SK-N-SH (cell line): ENCODE measurements around the gene NLRC5. TPM values are rescaled to one million over a fixed set of nuclear protein-coding genes. Genes with fewer than 3 reads are reported as not detected.

Experiments used
- CTCF ChIA-PET: fragments of 300-600, 350-600 bp; formaldehyde crosslinking; extraction: SDS; loops from one replicate; lab custom pipeline; 2021; lab: Yijun Ruan, JAX
- POLR2A ChIA-PET: fragments of 350-600 bp; sonication (Branson Sonifier 250); formaldehyde crosslinking; extraction: SDS; loops from one replicate; lab custom pipeline; 2020; ENCODE audit warnings: antibody characterized with exemption, inconsistent platforms; lab: Yijun Ruan, JAX
- DNase-seq: peaks from one replicate; pipeline ENCODE4 v3.0.0; 2012
- H2AFZ ChIP-seq: fragments of 200-600 bp; sonication (generic); 2 replicates; pipeline ENCODE4 v1.8.1; 2016; ENCODE audit warnings: antibody characterized with exemption, mild to moderate bottlenecking, low read depth
- H3F3A ChIP-seq: fragments of 200-600 bp; sonication (generic); replicated peaks from 2 replicates; pipeline ENCODE3; 2016; ENCODE audit warnings: antibody characterized with exemption, mild to moderate bottlenecking; ENCODE audit not compliant: insufficient read depth
- H3K27ac ChIP-seq, 2 experiments: fragments of 200-500 bp in 1 of 2; fragments of 200-600 bp in 1 of 2; sonication (Bioruptor generic) in 1 of 2; sonication (generic), shearing (Covaris generic) in 1 of 2; 2 replicates each; pipeline versions ENCODE4 v1.5.1 to v1.6.1; 2014 to 2016; ENCODE audit warnings: low read depth in 2 of 2, inconsistent platforms in 1 of 2, low read length in 1 of 2, mild to moderate bottlenecking in 1 of 2, mixed read lengths in 1 of 2
- H3K27me3 ChIP-seq: fragments of 200-600 bp; sonication (generic), shearing (Covaris generic); 2 replicates; pipeline ENCODE4 v1.6.1; 2016; ENCODE audit warnings: mixed run types; ENCODE audit not compliant: insufficient read depth
- H3K36me3 ChIP-seq, 2 experiments: fragments of 200-500 bp in 1 of 2; fragments of 200-600 bp in 1 of 2; sonication (Bioruptor generic) in 1 of 2; sonication (generic) in 1 of 2; replicated peaks in 1 of 2; 2 replicates each; pipeline versions ENCODE3 to v1.5.1; 2014 to 2016; ENCODE audit warnings: low read length in 1 of 2, mild to moderate bottlenecking in 1 of 2; ENCODE audit not compliant: insufficient read depth in 2 of 2, control insufficient read depth in 1 of 2
- H3K4me1 ChIP-seq, 2 experiments: fragments of 200-500 bp in 1 of 2; fragments of 200-600 bp in 1 of 2; sonication (Bioruptor generic) in 1 of 2; sonication (generic), shearing (Covaris generic) in 1 of 2; 2 replicates each; pipeline versions ENCODE4 v1.5.1 to v1.6.1; 2014 to 2016; ENCODE audit warnings: low read depth in 1 of 2, low read length in 1 of 2, mixed run types in 1 of 2; ENCODE audit not compliant: insufficient read depth in 2 of 2, control insufficient read depth in 1 of 2
- H3K4me2 ChIP-seq: fragments of 200-600 bp; sonication (generic), shearing (Covaris generic); 2 replicates; pipeline ENCODE4 v1.6.1; 2017; ENCODE audit warnings: mixed run types
- H3K4me3 ChIP-seq, 2 experiments: fragments of 200-500 bp in 1 of 2; fragments of 200-600 bp in 1 of 2; sonication (Bioruptor generic) in 1 of 2; sonication (generic), shearing (Covaris generic) in 1 of 2; 2 replicates each; pipeline versions ENCODE4 v1.5.1 to v1.8.1; 2014 to 2016; ENCODE audit warnings: low read depth in 2 of 2, inconsistent platforms in 1 of 2, low read length in 1 of 2, mild to moderate bottlenecking in 1 of 2, mixed read lengths in 1 of 2, moderate library complexity in 1 of 2
- H3K79me2 ChIP-seq: fragments of 200-600 bp; sonication (generic); 2 replicates; pipeline ENCODE4 v1.8.1; 2017; ENCODE audit warnings: mild to moderate bottlenecking; ENCODE audit not compliant: insufficient read depth
- H3K9ac ChIP-seq: fragments of 200-600 bp; sonication (generic); 2 replicates; pipeline ENCODE4 v1.6.1; 2017; ENCODE audit warnings: mixed run types
- H3K9me2 ChIP-seq: fragments of 200-600 bp; sonication (generic); 2 replicates; pipeline ENCODE4 v1.6.1; 2017; ENCODE audit warnings: mixed run types
- H3K9me3 ChIP-seq: fragments of 200-600 bp; sonication (generic); 2 replicates; pipeline ENCODE4 v1.6.1; 2017; ENCODE audit warnings: mixed run types, mild to moderate bottlenecking, moderate library complexity
- H4K20me1 ChIP-seq: fragments of 200-600 bp; sonication (generic); 2 replicates; pipeline ENCODE4 v1.6.1; 2017; ENCODE audit warnings: mild to moderate bottlenecking, mixed run types; ENCODE audit not compliant: insufficient read depth
- CTCF ChIP-seq: fragments of 200-600 bp; sonication (generic); IDR thresholded peaks from 2 replicates; pipeline ENCODE4 v1.6.1; 2017; ENCODE audit warnings: antibody characterized with exemption, mild to moderate bottlenecking, moderate library complexity
- EP300 ChIP-seq, 2 experiments: IDR thresholded peaks; 2 replicates each; pipeline versions ENCODE4 v1.4.0 to v1.6.1; 2012; ENCODE audit warnings: borderline replicate concordance in 1 of 2, low read depth in 1 of 2, low read length in 1 of 2
- FOXM1 ChIP-seq: IDR thresholded peaks from 2 replicates; pipeline ENCODE4 v1.4.0; 2012; ENCODE audit warnings: low read depth, mild to moderate bottlenecking
- GATA2 ChIP-seq: sonication (generic); formaldehyde crosslinking; IDR thresholded peaks from 2 replicates; pipeline ENCODE4 v1.5.0; 2020; ENCODE audit warnings: mild to moderate bottlenecking, missing genetic modification reagents
- IRF3 ChIP-seq: fragments of 150-350 bp; IDR thresholded peaks from 2 replicates; pipeline ENCODE4 v1.6.1; 2016; ENCODE audit warnings: mild to moderate bottlenecking, low read depth, low read length
- MXI1 ChIP-seq: IDR thresholded peaks from 2 replicates; pipeline ENCODE4 v1.6.1; 2012; ENCODE audit warnings: mild to moderate bottlenecking, low read depth, low read length, improper control_type of control experiment
- PBX3 ChIP-seq: IDR thresholded peaks from 2 replicates; pipeline ENCODE4; 2012
- POLR2AphosphoS5 ChIP-seq: IDR thresholded peaks from 2 replicates; pipeline ENCODE4 v1.6.1; 2012; ENCODE audit warnings: low read depth, low read length
- RAD21 ChIP-seq: IDR thresholded peaks from 2 replicates; pipeline ENCODE4 v1.6.1; 2012; ENCODE audit warnings: mild to moderate bottlenecking, low read length
- RFX5 ChIP-seq: IDR thresholded peaks from 2 replicates; pipeline ENCODE4 v1.6.1; 2012; ENCODE audit warnings: mild to moderate bottlenecking, improper control_type of control experiment, low read length
- TCF12 ChIP-seq: IDR thresholded peaks from 2 replicates; pipeline ENCODE4 v1.4.0; 2012
- TEAD4 ChIP-seq: IDR thresholded peaks from 2 replicates; pipeline ENCODE4 v1.4.0; 2012; ENCODE audit warnings: mild to moderate bottlenecking, borderline replicate concordance; ENCODE audit not compliant: insufficient read depth
- USF1 ChIP-seq: IDR thresholded peaks from 2 replicates; pipeline ENCODE4 v1.4.0; 2012; ENCODE audit warnings: low read depth, borderline replicate concordance
- whole genome bisulfite sequencing: methylation state at CpG from one replicate; pipeline ENCODE4 v1.1.6; 2017; ENCODE audit warnings: low lambda C conversion rate; 5-methylcytosine and 5-hydroxymethylcytosine counted together
- polyA plus RNA-seq, 3 experiments: library from polyadenylated mRNA; depleted of rRNA; stranded (reverse); fragments of >200 nt; gene quantifications; 2 replicates each; pipeline ENCODE4 v1.2.3, GENCODE V29; 2012

Gene NLRC5
- polyA plus RNA-seq, 1 of the 3 experiments (the other 2 are of a cell fraction) = 6.5 TPM

- POLR2A ChIA-PET = no interaction called here
- no peaks in the 10 kb centered on the region for H3F3A ChIP-seq
- no peaks in the 10 kb centered on the region for H3K4me1 ChIP-seq
- no peak overlapping the region for H2AFZ ChIP-seq
- CTCF ChIA-PET = interaction anchor here (1.1 kb wide), 1 partner anchor 292 kb away, joined by 3 read pairs; no protein-coding TSS in a partner anchor
- H3K9me2 ChIP-seq = no peaks in the 10 kb centered on the region
- H3K4me3 ChIP-seq = no peak overlapping the region
- WGBS = 91% methylated on average over 5 of the region's 5 CpGs
- no peaks in the 10 kb centered on the region for H4K20me1 ChIP-seq
- H3K9ac ChIP-seq = no peak overlapping the region
- no peaks in the 10 kb centered on the region for H3K27me3 ChIP-seq
- H3K36me3 ChIP-seq = no peaks in the 10 kb centered on the region
- no peaks in the 10 kb centered on the region for H3K9me3 ChIP-seq
- H3K4me2 ChIP-seq = no peak overlapping the region
- no peak for DNase-seq
- H3K79me2 ChIP-seq = no peaks in the 10 kb centered on the region
- no peak overlapping the region for H3K27ac ChIP-seq
- TF ChIP-seq POLR2AphosphoS5 (no peak), RAD21 (no peak), PBX3 (no peak), IRF3 (no peak)
- TF ChIP-seq, all 33 proteins: peak for 0
These were observed 17.7 kb downstream of the NLRC5 start for GRCh38 chr16:57007050-57007449.

GRCh38 chr16:57007530-57007929, 18.2 kb downstream of the NLRC5 start:
- Histone ChIP-seq H3K27me3 (no peaks in the 10 kb centered on the region), H4K20me1 (no peaks in the 10 kb centered on the region), H3K4me2 (no peak overlapping the region), H3K9me2 (no peaks in the 10 kb centered on the region), H2AFZ (no peak overlapping the region), H3K4me1 (peaks cover 0 to 2% of the 10 kb centered on the region in 2 experiments; a peak in 1 of 4 replicates), H3K79me2 (no peaks in the 10 kb centered on the region; the same call in 1 of the 2 replicates), H3K4me3 (no peak overlapping the region), H3K36me3 (no peaks in the 10 kb centered on the region), H3K9ac (no peak overlapping the region), H3K9me3 (no peaks in the 10 kb centered on the region), H3F3A (peaks cover under 1% of the 10 kb centered on the region), H3K27ac (no peak overlapping the region)
- POLR2A ChIA-PET = no interaction called here
- no peak for DNase-seq
- no peak for TF ChIP-seq GATA2 (CRISPR knock-in tag)
- TF ChIP-seq RFX5 = no peak
- no peak for TF ChIP-seq CTCF
- TF ChIP-seq TEAD4 = no peak
- TF ChIP-seq EP300 (IDR thresholded peaks at IDR 0.05; ENCODE audit: borderline replicate concordance in 1 of 2, low read depth in 1 of 2, low read length in 1 of 2) = no peak
- TF ChIP-seq FOXM1 = no peak
- TF ChIP-seq MXI1 = no peak
- no peak for TF ChIP-seq USF1
- no peak for TF ChIP-seq TCF12
- CTCF ChIA-PET = no interaction called here
- WGBS = 87% methylated on average over 3 of the region's 3 CpGs
